Activated CD8-positive, alpha-beta memory T cell treated with anti-CD3 and anti-CD28 coated beads, Interleukin-2, amount 50 U/mL, for 1 hour (primary cell): Measurements from ENCODE around the gene CALHM1.
"Not testable (repeated sequence)": the region's sequence is repeated elsewhere in the genome, so short reads cannot be mapped to it uniquely, and the experiment has no call there.

ENCODE experiments used
- DNase-seq: peaks from one replicate; pipeline ENCODE4 v3.0.0-alpha.2; 2020; ENCODE audit errors: extremely low read depth

CALHM1 gene

DNA sequence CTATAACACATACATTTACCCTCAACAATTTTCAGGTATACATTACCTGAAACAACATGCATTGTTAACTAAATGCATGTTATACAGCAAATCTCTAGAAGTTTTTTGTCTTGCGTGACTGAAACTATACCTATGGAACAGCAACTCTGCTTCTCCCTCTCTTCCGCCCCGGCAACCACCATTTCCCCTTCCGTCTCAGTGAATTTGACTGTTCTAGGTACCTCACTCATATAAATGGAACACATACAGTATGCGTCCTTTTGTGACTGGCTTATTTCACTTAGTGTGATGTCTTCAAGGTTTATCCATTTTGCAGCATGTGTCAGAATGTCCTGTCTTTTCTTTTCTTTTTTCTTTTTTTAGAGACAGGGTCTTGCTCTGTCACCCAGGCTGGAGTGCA is 29.1 kb downstream of the CALHM1 start:
- no peak for DNase-seq

GRCh38 chr10:103428989-103429643 is 29.6 kb downstream of the CALHM1 start:
- DNase-seq, result no peak

DNA sequence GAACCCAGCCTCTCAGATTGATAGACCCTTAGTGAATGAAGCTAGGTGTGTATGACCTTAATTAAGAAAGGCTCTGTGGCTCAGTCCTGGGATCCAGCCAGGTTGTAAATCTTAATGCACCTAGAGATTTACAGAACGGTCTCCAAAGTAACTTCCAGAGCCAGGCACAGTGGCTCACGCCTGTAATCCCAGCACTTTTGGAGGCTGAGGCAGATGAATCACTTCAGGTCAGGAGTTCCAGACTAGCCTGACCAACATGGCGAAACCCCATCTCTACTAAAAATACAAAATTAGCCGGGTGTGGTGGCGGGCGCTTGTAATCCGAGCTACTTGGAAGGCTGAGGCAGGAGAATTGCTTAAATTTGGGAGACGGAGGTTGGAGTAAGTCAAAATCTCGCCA is 30.8 kb downstream of the CALHM1 start:
- no peak for DNase-seq

- no peak for DNase-seq
These were observed 35.0 kb downstream of the CALHM1 start for GRCh38 chr10:103423748-103424147.

DNA sequence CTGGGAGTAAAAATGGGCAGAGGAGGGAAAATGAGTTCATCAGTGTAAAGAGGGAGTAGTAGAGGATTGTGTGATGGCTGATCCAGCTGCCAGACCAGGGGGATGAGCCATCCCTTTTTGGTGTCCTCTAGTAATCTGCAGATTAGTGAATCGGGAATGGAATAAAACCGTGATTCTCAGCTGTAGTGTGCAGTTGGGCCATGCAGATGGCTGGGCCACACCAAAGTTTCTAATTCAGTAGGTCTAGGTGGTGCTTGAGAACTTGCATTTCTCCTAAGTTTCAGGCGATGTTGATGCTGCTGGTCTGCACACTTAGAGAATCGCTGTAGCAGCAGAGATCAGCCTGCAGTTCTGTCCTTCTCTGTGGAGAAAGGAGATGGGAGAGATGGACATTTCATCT is 39.6 kb downstream of the CALHM1 start:
- DNase-seq, result no peak

- no peak for DNase-seq
These were observed 41.1 kb downstream of the CALHM1 start for GRCh38 chr10:103417601-103418000.

DNA sequence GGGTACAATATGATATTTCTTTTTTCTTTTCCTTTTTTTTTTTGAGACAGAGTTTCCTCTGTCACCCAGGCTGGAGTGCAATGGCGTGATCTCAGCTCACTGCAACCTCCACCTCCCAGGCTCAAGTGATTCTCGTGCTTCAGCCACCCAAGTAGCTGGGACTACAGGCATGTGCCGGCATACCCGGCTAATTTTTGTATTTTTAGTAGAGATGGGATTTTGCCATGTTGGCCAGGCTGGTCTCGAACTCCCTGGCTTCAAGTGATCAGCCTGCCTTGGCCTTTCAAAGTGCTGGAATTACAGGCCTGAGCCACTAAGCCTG is 41.6 kb downstream of the CALHM1 start:
- not testable (repeated sequence) for DNase-seq

GRCh38 chr10:103416436-103417147 is 42.1 kb downstream of the CALHM1 start:
- DNase-seq, result peak; percentile 16

DNA sequence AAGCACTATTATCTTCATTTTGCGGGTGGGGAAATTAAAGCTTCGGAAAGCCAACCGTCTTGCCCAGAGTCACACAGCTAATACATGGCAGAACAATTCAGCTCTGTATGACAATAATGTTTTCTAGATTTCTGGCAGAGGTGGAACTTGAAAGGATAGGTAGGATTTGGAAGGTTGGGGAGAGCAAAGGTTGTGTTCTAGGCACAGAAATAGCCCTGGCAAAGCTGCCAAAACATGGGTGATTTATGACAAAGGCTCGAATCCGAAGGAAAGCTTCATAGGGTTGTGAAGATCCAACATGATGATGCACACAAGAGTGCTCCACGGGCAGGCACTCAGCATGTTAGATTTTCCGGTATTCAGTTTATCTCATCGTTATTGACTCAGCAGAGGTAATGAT is 43.1 kb downstream of the CALHM1 start:
- DNase-seq, result no peak

- DNase-seq, result no peak
These were observed 45.1 kb downstream of the CALHM1 start for GRCh38 chr10:103413564-103413963.
